Stimulated activated CD8-positive, alpha-beta memory T cell treated with anti-CD3 and anti-CD28 coated beads, Interleukin-4, amount 100 ng/mL, for 24 hours (primary cell): Measurements from ENCODE around the gene TDRD7.

Experiments
- DNase-seq: peaks from one replicate; pipeline ENCODE4 v3.0.0-alpha.2; 2020; ENCODE audit warnings: low read depth

Gene TDRD7

GRCh38 chr9:97507428-97507984 lies 95.6 kb downstream of the TDRD7 start:
- DNase-seq, result no peak

DNA sequence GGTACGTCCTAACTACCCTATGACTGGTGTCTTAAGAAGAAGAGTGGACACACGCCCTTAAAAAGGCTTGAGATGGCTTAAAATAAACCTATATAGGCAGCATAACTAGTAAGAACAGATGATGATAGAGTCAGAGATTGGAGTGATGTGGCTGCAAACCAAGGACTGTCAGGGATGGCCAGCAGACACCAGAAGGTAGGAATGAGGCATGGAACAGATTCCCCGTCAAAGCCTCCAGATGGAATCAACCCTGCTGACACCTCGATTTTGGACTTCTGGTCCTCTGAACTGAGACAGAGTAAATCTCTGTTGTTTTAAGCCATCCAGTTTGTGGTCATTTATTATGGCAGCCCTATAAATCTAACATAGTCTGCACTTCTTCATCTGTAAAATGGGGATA lies 97.0 kb downstream of the TDRD7 start:
- no peak for DNase-seq

DNA sequence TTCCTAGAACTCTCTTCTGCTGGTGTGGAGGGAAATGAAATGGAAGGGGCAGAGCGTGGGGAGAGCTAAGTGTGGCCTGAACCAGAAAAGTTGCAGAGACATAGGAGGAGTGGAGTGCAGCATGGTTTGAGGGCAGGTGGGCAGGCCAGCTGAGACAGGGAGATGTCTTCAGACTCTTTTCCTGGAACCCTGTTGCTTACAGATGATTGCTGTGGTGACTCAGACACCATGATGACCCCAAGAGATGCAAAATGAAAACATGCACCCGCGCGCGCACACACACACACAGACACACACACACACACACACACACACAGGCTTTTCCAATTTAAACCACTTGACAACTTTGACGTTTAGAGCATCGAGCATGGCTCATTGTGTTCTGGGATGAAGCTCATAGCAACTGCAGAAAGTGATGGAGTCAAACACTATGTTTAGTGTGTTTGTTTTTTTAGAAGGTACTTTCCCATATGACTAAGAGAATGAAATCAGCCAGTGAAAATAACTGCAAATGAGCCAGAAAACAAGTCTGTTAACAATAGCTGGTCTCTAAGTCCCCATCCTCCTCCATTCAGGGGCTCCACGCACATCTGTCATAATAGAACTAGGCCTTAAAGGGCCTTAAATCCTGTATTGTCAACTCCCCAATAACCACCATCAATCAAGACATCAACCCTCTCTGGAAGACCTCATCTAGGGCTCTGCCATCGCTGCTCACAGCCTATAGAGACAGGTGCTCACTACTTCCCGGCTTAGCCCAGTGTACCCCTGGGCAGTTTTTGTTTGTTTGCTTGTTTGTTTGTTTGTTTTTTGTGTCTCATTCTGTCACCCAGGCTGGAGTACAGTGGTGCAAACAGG lies 99.1 kb downstream of the TDRD7 start:
- DNase-seq, result no peak

GRCh38 chr9:97511655-97512427 lies 99.9 kb downstream of the TDRD7 start:
- DNase-seq, result no peak

- DNase-seq, result no peak
Observed at GRCh38 chr9:97512966-97513560, 101.2 kb downstream of the TDRD7 start.

DNA sequence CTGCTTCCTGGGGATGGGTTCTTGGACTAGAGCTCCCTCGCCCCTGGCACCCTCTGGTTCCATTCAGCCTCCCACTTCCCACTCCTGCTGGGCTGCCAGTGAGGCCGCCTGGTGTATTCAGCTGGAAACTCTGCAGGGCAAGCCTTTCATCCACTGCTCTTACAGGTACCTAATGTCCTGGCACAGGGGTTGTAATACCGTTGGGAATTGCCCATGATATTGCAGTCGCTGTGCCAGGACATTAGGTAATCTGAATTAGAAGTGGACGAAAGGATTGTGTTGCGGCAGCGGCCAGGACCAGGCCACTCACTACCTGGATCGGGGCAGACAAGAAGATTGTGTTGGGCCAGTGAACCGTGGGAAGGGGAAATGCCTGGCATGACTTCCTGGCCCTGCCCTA lies 102.6 kb downstream of the TDRD7 start:
- DNase-seq, result no peak

GRCh38 chr9:97515662-97516061 lies 103.8 kb downstream of the TDRD7 start:
- DNase-seq, result no peak

DNA sequence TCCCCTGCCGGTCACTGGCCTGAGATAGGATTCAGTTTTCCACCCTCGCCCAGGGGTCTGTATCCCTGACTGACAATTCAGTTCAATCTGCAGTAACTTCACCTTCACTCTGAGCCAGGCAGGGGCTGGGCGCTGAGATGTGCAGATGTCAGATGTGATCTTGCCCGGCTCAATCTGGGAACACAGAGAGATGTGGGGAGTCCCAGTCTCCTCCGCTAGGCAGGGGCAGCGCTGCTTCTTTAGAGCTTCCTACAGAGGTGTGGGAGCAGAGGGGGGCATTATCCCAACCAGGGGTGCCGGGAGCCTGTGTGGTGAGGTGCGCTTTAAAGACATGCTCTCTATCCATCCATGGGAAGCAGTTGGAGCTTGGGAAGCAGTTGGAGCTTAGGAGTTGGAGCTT lies 104.2 kb downstream of the TDRD7 start:
- no peak for DNase-seq

DNA sequence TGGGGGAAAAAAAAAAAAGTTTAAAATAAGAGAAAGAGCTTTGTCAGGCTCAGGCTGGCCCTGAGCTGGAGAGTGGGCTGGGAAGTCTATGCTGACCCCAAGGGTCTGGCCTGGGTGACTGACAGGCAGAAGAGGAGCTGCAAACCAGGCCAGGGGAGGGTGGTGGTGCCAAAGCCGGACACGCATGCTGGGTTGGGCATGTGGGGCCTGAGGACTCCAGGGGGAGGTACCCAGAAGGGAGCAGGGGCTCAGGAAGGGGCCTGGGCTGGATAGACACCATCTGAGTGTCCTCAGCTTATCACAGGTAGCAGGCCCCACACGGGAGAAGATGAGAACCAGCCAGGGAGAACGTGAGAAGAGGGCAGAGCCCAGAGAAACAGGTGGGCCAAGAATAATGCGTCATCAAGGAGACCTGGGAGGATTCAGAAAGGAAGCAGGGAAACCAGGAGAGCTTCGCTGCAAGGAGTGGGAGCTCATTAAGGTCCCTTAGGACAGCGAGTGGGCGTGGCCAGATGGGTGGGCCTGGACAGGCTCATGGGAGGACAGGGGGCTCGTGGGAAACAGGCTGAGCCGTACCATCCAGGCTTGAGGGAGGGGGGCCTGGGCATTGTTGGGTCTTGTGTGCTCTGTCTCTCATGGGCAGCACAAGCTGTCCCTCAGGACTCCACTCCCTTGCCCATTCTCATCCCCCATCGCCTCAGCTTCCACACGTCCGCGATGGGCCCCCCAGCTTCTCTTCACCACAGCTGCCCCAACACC lies 105.6 kb downstream of the TDRD7 start:
- DNase-seq, result no peak

- no peak for DNase-seq
Observed at GRCh38 chr9:97518166-97518908, 106.4 kb downstream of the TDRD7 start.

DNA sequence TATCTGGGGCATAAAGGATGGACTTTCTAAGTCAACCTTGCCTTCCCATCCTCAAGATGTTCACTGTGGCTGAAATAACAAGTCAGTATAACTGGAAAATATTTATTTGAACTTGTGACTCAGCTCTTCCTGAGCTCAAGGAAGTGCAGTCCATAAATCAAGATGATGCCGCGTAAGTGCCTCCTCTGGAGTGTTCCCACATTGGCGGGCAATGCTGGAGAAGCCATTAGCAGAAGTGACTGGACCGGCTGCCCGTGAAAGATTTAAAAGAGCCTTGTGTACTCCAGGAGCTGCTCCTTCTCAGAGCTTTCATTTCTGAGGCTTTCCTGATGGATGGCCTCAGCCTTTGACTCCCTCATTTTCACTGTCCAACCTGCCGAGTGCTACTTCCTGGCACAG lies 107.0 kb downstream of the TDRD7 start:
- DNase-seq, result no peak

GRCh38 chr9:97519441-97519970 lies 107.6 kb downstream of the TDRD7 start:
- no peak for DNase-seq

DNA sequence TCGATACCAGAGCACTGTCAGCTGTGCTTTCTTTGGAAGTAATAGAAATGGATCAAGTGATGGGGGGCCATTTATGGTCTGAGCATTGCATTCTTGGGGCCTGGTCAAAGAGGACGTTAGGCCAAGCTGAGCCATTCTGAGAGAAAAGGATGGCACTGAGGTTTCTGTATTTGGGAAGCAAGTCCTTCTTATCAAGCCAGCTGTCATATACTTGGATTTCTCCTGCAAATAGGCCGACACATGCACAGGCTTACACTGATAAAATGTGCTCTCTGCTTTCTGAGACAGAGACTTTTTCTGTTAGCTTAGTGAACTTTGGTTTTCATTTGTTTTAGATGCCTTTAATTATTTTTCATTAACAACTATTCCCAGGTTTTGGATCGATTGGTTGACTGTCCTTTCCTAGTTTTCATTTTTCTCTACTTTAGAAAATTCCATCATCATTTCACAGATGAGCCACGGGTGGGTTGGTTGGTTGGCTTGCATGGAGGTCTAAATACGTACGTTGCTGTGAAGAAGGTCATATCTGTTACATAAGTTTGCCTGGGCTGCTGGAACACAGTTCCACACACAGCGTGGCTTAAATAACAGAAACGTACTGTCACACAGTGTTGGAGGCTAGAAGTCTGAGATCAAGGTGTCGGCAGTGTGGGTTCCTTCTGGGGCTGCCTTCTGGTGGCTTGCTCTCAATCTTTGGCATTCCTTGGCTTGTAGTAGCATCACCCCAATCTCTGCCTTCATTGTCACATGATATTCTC lies 109.9 kb downstream of the TDRD7 start:
- no peak for DNase-seq

- DNase-seq, result no peak
Observed at GRCh38 chr9:97524424-97524823, 112.5 kb downstream of the TDRD7 start.

GRCh38 chr9:97525451-97525850 lies 113.6 kb downstream of the TDRD7 start:
- no peak for DNase-seq

DNA sequence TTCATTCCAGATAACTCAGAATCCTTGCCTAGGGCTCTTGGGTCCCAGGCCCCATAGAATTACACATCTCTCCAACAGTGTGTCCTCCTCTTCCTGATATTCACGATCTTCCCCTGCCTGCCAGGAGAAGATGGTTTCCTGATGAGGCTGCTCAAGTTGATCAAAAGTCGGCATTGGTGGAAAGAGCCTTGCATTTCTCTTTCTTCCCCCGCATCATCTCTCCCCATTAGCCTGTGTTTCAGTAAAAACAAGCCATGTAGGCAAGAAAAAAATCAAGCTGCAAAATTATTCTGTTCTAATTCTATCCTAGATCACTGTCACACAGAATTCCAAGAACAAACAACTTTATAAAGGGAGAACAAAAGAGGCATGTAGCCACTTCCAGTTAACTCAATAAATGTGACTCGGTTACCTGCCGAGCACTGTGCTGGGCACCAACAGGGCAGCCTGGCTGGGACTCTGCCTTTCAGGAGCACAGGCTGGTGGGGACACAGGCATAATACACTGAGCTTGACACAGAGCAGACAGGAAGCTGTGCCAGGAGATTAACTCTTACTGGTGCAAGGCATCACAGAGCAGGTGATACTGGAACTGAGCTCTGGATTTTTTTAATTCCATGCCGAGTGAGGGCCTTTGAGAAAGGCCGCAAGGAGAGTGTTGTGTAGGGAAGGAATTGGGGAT lies 115.1 kb downstream of the TDRD7 start:
- DNase-seq, result no peak

GRCh38 chr9:97527626-97528528 lies 116.0 kb downstream of the TDRD7 start:
- no peak for DNase-seq

- DNase-seq, result no peak
Observed at GRCh38 chr9:97528529-97529230, 116.8 kb downstream of the TDRD7 start.
